Esophagus squamous epithelium (tissue), 5 donors: ENCODE data around the gene FRS3. TPM values are rescaled to one million over a fixed set of nuclear protein-coding genes. Genes with fewer than 3 reads are reported as not detected.
A peak's percentile ranks its signal among the peaks of the same experiment; 100 is the strongest.

Source experiments
- DNase-seq: peaks from one replicate; lab custom pipeline; 2025; lab: John Stamatoyannopoulos, UW
- H3K27ac ChIP-seq, 4 donors: fragments of 200-600 bp; sonication (generic); one replicate each; pipeline ENCODE4 v1.5.1; 2016 to 2019; ENCODE audit warnings: mild to moderate bottlenecking in 1 of 4
- H3K27me3 ChIP-seq, 4 donors: fragments of 200-600 bp; sonication (generic); 1 replicate in 3 of 4; 2 replicates in 1 of 4; pipeline versions ENCODE4 v1.5.1 to v1.6.0; 2017 to 2021; ENCODE audit warnings: antibody characterized with exemption in 1 of 4
- H3K36me3 ChIP-seq, 3 donors: fragments of 200-600 bp; sonication (generic); one replicate each; pipeline ENCODE4 v1.5.1; 2016 to 2019
- H3K4me1 ChIP-seq, 3 donors: fragments of 200-600 bp; sonication (generic); one replicate each; pipeline ENCODE4 v1.5.1; 2017 to 2019
- H3K4me3 ChIP-seq, 4 donors: fragments of 200-600 bp; sonication (generic); 1 replicate in 3 of 4; 2 replicates in 1 of 4; pipeline ENCODE4 v1.5.1; 2016 to 2019; ENCODE audit warnings: mild to moderate bottlenecking in 2 of 4, moderate library complexity in 1 of 4
- H3K9me3 ChIP-seq, 3 donors: fragments of 200-600 bp; sonication (generic); one replicate each; pipeline ENCODE4 v1.5.1; 2016 to 2019
- POLR2A ChIP-seq, 4 donors: fragments of 450-650 bp; IDR thresholded peaks; one replicate each; pipeline ENCODE4 v1.6.1; 2017; ENCODE audit warnings: antibody characterized with exemption in 4 of 4, mild to moderate bottlenecking in 4 of 4, moderate library complexity in 3 of 4
- WGBS, 2 donors: methylation state at CpG; one replicate each; pipeline ENCODE4 v1.1.5; 2018; 5-methylcytosine and 5-hydroxymethylcytosine counted together
- intact Hi-C: fragments of 100-400 bp; cut with DNase I; formaldehyde crosslinking; loops from one replicate; pipeline ENCODE4 v1.15.0; 2022
- total RNA-seq, 4 donors: library from RNA; depleted of rRNA; stranded (reverse); fragments of >200 nt; gene quantifications; one replicate each; pipeline ENCODE4 v1.1.0, GENCODE V29; 2016
- TF ChIP-seq, protein P1 (sequence below), 6 experiments: fragments of 450-650 bp in 4 of 6; fragments of 200-600 bp in 2 of 6; sonication (generic) in 2 of 6; IDR thresholded peaks; one replicate each; pipeline ENCODE4 v1.5.1; 2016 to 2019; ENCODE audit warnings: antibody characterized with exemption in 6 of 6, mild to moderate bottlenecking in 4 of 6, moderate library complexity in 4 of 6
- donor health status: DM: yes; HTN: yes; CAD: no.

FRS3 gene
- total RNA-seq, 4 donors from 2014 or later, result 0.31 to 5.5 (median 1.5) TPM

DNA sequence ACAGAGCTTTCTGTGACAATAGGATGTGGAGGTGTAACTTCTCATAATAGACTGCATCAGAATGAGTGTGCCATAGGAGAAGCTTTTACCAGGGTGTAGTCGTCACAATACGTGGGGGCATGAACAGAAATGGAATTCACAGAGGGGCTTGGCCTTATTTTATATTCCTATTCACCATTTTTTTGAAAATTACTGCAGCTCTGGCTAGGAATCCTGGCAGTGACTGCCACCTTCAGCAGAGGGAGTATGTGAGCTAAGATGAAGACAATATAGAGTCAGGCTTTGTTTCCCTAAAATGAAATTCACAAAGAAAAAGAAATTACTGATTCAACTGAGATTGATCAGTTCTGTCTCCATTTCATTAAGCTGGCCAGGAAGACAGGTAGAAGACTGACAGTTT is 21.7 kb upstream of the FRS3 start:
- no peaks in the 10 kb centered on the region for H3K27me3 ChIP-seq
- intact Hi-C loops, result no loop called here
- TF ChIP-seq, protein P1, sequence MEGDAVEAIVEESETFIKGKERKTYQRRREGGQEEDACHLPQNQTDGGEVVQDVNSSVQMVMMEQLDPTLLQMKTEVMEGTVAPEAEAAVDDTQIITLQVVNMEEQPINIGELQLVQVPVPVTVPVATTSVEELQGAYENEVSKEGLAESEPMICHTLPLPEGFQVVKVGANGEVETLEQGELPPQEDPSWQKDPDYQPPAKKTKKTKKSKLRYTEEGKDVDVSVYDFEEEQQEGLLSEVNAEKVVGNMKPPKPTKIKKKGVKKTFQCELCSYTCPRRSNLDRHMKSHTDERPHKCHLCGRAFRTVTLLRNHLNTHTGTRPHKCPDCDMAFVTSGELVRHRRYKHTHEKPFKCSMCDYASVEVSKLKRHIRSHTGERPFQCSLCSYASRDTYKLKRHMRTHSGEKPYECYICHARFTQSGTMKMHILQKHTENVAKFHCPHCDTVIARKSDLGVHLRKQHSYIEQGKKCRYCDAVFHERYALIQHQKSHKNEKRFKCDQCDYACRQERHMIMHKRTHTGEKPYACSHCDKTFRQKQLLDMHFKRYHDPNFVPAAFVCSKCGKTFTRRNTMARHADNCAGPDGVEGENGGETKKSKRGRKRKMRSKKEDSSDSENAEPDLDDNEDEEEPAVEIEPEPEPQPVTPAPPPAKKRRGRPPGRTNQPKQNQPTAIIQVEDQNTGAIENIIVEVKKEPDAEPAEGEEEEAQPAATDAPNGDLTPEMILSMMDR (IDR thresholded peaks at IDR 0.05), result peak in 2 of 6 experiments; percentile 10 to 49
- TF ChIP-seq POLR2A (IDR thresholded peaks at IDR 0.05), result no peak
- H3K4me1 ChIP-seq, result no peaks in the 10 kb centered on the region
- 69 to 70% methylated on average over 2 of the region's 2 CpGs for WGBS, 2 donors
- H3K27ac ChIP-seq, result no peak overlapping the region
- DNase-seq, result no peak
- H3K9me3 ChIP-seq, result no peaks in the 10 kb centered on the region
- H3K4me3 ChIP-seq, result no peak overlapping the region
- peaks cover 4 to 43% (median 6%) of the 10 kb centered on the region in 3 donors for H3K36me3 ChIP-seq

DNA sequence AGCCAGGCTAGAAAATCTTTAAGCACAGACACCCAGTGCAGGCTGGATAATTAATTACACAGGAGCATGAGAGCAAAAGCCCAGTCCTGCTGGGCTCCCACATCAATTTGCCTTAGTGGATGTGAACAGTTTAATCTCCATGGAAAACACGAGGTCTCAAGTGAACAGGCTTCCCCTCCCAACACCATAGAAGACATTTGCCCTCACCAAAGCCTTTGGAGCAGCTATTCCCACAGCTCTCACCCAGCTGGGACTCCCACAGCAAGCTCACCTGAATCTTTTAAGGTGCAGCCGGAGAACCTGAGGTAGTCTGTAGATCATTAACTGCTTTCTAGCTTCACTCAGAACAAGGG is 19.8 kb upstream of the FRS3 start:
- H3K9me3 ChIP-seq, result no peaks in the 10 kb centered on the region
- H3K4me3 ChIP-seq, result no peak overlapping the region
- peaks cover 0 to 50% (median 3%) of the 10 kb centered on the region in 3 donors for H3K36me3 ChIP-seq
- H3K27me3 ChIP-seq, result no peaks in the 10 kb centered on the region
- no peaks in the 10 kb centered on the region for H3K4me1 ChIP-seq
- intact Hi-C loops, result loop anchor here (10.0 kb wide), 1 partner anchor 125 kb away; the partner anchor contains the start of genes BYSL and MED20
- no peak for DNase-seq
- TF ChIP-seq, protein P1 (IDR thresholded peaks at IDR 0.05), result no peak
- no peak for TF ChIP-seq POLR2A (IDR thresholded peaks at IDR 0.05)
- no peak overlapping the region for H3K27ac ChIP-seq
- 78 to 100% methylated on average over 1 to 2 of the region's 2 CpGs for WGBS, 2 donors

DNA sequence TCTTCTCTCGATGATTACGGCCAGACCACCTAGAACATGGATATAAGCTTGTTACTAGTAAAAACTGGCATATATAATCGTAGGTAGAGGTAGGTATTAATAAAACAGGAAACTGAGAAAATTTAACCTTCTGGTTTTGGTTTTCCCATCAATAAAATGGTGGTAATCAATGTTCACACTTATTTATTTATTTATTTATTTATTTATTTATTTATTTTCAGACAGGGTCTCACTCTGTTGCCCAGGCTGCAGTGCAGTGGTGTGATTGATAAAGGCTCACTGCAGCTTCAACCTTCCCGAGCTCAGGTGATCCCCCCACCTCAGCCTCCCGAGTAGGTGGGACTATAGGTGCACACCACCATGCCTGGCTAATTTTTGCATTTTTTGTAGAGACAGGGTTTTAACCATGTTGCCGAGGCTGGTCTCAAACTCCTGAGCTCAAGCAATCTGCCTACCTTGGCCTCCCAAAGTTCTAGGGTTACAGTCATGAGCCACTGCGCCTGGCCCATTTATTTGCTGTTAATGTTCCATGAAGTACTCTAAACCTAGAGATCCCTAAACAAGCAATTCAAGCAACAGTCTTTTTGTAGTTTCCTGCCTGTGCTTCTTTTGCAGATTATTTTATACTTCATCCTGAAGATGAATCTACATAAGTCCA is 19.3 kb upstream of the FRS3 start:
- intact Hi-C loops, result loop anchor here (10.0 kb wide), 1 partner anchor 126 kb away; the partner anchor contains the start of genes BYSL and MED20
- 82 to 90% methylated on average over 7 of the region's 7 CpGs for WGBS, 2 donors
- TF ChIP-seq POLR2A (IDR thresholded peaks at IDR 0.05), result no peak
- TF ChIP-seq, protein P1 (IDR thresholded peaks at IDR 0.05), result no peak

DNA sequence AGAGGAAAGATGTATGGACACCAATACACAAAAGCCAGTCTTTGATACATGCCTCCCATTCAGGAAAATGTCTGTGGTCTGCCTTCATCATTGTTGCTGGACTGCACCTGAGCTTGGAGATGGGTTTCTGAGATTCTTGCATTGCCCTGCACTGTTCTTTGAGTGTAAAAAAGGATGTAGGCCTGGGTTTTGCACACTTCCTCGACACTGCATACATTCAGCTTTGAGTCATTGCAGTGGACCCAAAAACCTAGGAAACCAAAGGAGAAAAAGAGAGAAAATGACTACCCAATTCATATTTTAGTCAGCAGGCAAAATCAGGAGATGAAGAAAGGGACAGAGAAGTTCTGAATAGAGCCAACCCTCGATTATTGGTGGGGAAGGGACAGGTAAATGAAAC is 16.8 kb upstream of the FRS3 start:
- WGBS, 2 donors, result 75 to 83% methylated on average over 2 of the region's 2 CpGs
- Histone ChIP-seq H3K4me3 (no peak overlapping the region), H3K9me3 (no peaks in the 10 kb centered on the region), H3K36me3 (peaks cover 3 to 77% (median 8%) of the 10 kb centered on the region in 3 donors), H3K27me3 (no peaks in the 10 kb centered on the region), H3K4me1 (no peaks in the 10 kb centered on the region), H3K27ac (no peak overlapping the region)
- TF ChIP-seq, protein P1 (IDR thresholded peaks at IDR 0.05), result no peak
- no peak for TF ChIP-seq POLR2A (IDR thresholded peaks at IDR 0.05)
- intact Hi-C loops, result loop anchor here (10.0 kb wide), 1 partner anchor 128 kb away; the partner anchor contains the start of genes BYSL and MED20
- no peak for DNase-seq

More for the DNA sequence above, 19.3 kb upstream of the FRS3 start:
- Histone ChIP-seq H3K36me3 (peaks cover 0 to 53% (median 3%) of the 10 kb centered on the region in 3 donors), H3K4me3 (no peak overlapping the region), H3K27ac (no peak overlapping the region), H3K4me1 (no peaks in the 10 kb centered on the region), H3K9me3 (no peaks in the 10 kb centered on the region), H3K27me3 (no peaks in the 10 kb centered on the region)
- DNase-seq, result no peak

DNA sequence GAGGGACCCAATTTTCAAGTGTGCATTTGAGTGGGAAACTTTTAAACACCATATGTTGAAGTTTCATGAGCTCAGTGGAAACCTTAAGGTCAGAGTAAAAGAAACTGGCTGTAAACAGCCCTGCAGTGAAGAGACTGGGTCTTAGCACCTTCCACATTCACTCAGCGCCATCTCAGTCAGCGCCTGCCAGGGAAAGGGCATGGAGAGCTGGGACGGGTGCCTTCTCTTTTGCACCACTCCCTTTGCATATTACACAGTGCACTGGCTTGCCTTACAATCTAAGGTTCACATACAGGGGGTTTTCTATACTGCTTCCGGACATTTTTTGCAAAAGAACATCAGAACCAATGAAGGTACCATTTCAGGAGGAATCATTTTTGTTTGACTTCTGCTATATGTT is 12.3 kb upstream of the FRS3 start:
- no peaks in the 10 kb centered on the region for H3K27me3 ChIP-seq
- H3K4me3 ChIP-seq, result no peak overlapping the region
- peaks cover 12 to 81% (median 16%) of the 10 kb centered on the region in 3 donors for H3K36me3 ChIP-seq
- H3K4me1 ChIP-seq, result peaks cover 7 to 14% (median 9%) of the 10 kb centered on the region in 3 donors
- TF ChIP-seq, protein P1 (IDR thresholded peaks at IDR 0.05), result no peak
- no peak for TF ChIP-seq POLR2A (IDR thresholded peaks at IDR 0.05)
- no peaks in the 10 kb centered on the region for H3K9me3 ChIP-seq
- H3K27ac ChIP-seq, result no peak overlapping the region
- DNase-seq, result no peak
- intact Hi-C loops, result loop anchor here (10.0 kb wide), 1 partner anchor 133 kb away; the partner anchor contains the start of genes BYSL and MED20
- 86 to 87% methylated on average over 4 of the region's 4 CpGs for WGBS, 2 donors
